Upper lobe of left lung (tissue), 6 donors: Measurements from ENCODE around the gene SIDT1. TPM values are rescaled to one million over a fixed set of nuclear protein-coding genes. Genes with fewer than 3 reads are reported as not detected.

ENCODE experiments used
- ATAC-seq, 2 donors: fragments of 200-7000 bp; cut with Tn5 transposase; one replicate each; pipeline ENCODE4 v1.9.1; 2022; ENCODE audit warnings: mild to moderate bottlenecking in 2 of 2, moderate library complexity in 2 of 2; ENCODE audit not compliant: low FRiP score in 2 of 2
- DNase-seq, 2 donors: peaks; one replicate each; pipeline ENCODE4 v3.0.0-alpha.2; 2019 to 2020
- H3K27ac ChIP-seq, 4 donors: fragments of 200-600 bp; sonication (generic); one replicate each; pipeline ENCODE4 v1.5.1; 2016 to 2019
- H3K27me3 ChIP-seq, 4 donors: fragments of 200-600 bp; sonication (generic); one replicate each; pipeline ENCODE4 v1.5.1; 2017 to 2019
- H3K36me3 ChIP-seq, 4 donors: fragments of 200-600 bp; sonication (generic); one replicate each; pipeline ENCODE4 v1.5.1; 2016 to 2019
- H3K4me1 ChIP-seq, 4 donors: fragments of 200-600 bp; sonication (generic); one replicate each; pipeline ENCODE4 v1.5.1; 2018 to 2019
- H3K4me3 ChIP-seq, 4 donors: fragments of 200-600 bp; sonication (generic); one replicate each; pipeline ENCODE4 v1.5.1; 2017 to 2019; ENCODE audit warnings: mild to moderate bottlenecking in 2 of 4, moderate library complexity in 1 of 4
- H3K9me3 ChIP-seq, 4 donors: fragments of 200-600 bp; sonication (generic); one replicate each; pipeline ENCODE4 v1.5.1; 2018 to 2019
- CTCF ChIP-seq, 6 experiments: fragments of 450-650 bp in 4 of 6; fragments of 200-600 bp in 2 of 6; sonication (generic) in 2 of 6; IDR thresholded peaks; one replicate each; pipeline ENCODE4 v1.5.1; 2016 to 2019; ENCODE audit warnings: antibody characterized with exemption in 6 of 6
- EP300 ChIP-seq, 4 donors: sonication (generic); formaldehyde crosslinking; IDR thresholded peaks; one replicate each; pipeline ENCODE4 v1.5.1; 2017; ENCODE audit warnings: antibody characterized with exemption in 4 of 4, control low read depth in 2 of 4
- POLR2A ChIP-seq, 4 donors: fragments of 450-650 bp; IDR thresholded peaks; one replicate each; pipeline ENCODE4 v1.5.1; 2016 to 2017; ENCODE audit warnings: antibody characterized with exemption in 4 of 4, mild to moderate bottlenecking in 2 of 4
- POLR2AphosphoS5 ChIP-seq, 2 donors: sonication (generic); formaldehyde crosslinking; IDR thresholded peaks; one replicate each; pipeline ENCODE4 v1.5.1; 2017; ENCODE audit warnings: antibody characterized with exemption in 2 of 2
- WGBS, 2 donors: methylation state at CpG; one replicate each; pipeline ENCODE4 v1.1.5; 2017 to 2018; 5-methylcytosine and 5-hydroxymethylcytosine counted together
- total RNA-seq, 6 donors: library from RNA; depleted of rRNA in 4 of 6; stranded (reverse); fragments of >200 nt in 4 of 6; gene quantifications; one replicate each; pipeline versions ENCODE4 v1.1.0 to v1.2.1, GENCODE V29; 2016 to 2021
- donor health status: DM: no; HTN: no; CAD: no; lungs with moderate emphysema.
- donor health status: DM: no; HTN: yes; CAD: no; lungs with severe emphysema.

Gene SIDT1
- total RNA-seq, 6 donors from 2014 or later, result 2.6 to 37.5 (median 9.5) TPM

- Histone ChIP-seq H3K36me3 (no peaks in the 10 kb centered on the region), H3K4me3 (no peak overlapping the region), H3K9me3 (no peaks in the 10 kb centered on the region), H3K4me1 (peaks cover 0 to under 1% (median 0%) of the 10 kb centered on the region in 4 donors), H3K27me3 (no peaks in the 10 kb centered on the region), H3K27ac (no peak overlapping the region)
- DNase-seq, result no peak
- no peak for ATAC-seq
- TF ChIP-seq CTCF (IDR thresholded peaks at IDR 0.05) (no peak), EP300 (IDR thresholded peaks at IDR 0.05) (no peak), POLR2A (IDR thresholded peaks at IDR 0.05) (no peak), POLR2AphosphoS5 (IDR thresholded peaks at IDR 0.05) (no peak)
- 93 to 97% methylated on average over 2 of the region's 2 CpGs for WGBS, 2 donors
Measured at GRCh38 chr3:113601240-113601639, 68.9 kb downstream of the SIDT1 start.

- H3K9me3 ChIP-seq, result no peaks in the 10 kb centered on the region
- no peak overlapping the region for H3K27ac ChIP-seq
- 98 to 99% methylated on average over 2 of the region's 2 CpGs for WGBS, 2 donors
- no peaks in the 10 kb centered on the region for H3K36me3 ChIP-seq
- no peak overlapping the region for H3K4me3 ChIP-seq
- TF ChIP-seq POLR2A (IDR thresholded peaks at IDR 0.05) (no peak), EP300 (IDR thresholded peaks at IDR 0.05) (no peak), CTCF (IDR thresholded peaks at IDR 0.05) (no peak), POLR2AphosphoS5 (IDR thresholded peaks at IDR 0.05) (no peak)
- DNase-seq (no peak), ATAC-seq (no peak)
- peaks cover 0 to 4% (median 2%) of the 10 kb centered on the region in 4 donors for H3K4me1 ChIP-seq
- H3K27me3 ChIP-seq, result no peaks in the 10 kb centered on the region
Measured at GRCh38 chr3:113602256-113602655, 69.9 kb downstream of the SIDT1 start.

- Histone ChIP-seq H3K27ac (no peak overlapping the region), H3K4me3 (no peak overlapping the region), H3K4me1 (peaks cover 0 to 4% (median 2%) of the 10 kb centered on the region in 4 donors), H3K36me3 (no peaks in the 10 kb centered on the region), H3K9me3 (no peaks in the 10 kb centered on the region), H3K27me3 (no peaks in the 10 kb centered on the region)
- DNase-seq (no peak), ATAC-seq (no peak)
- WGBS, 2 donors, result 89 to 95% methylated on average over 11 of the region's 11 CpGs
- TF ChIP-seq POLR2A (IDR thresholded peaks at IDR 0.05) (no peak), EP300 (IDR thresholded peaks at IDR 0.05) (no peak)
Measured at GRCh38 chr3:113602836-113603235, 70.5 kb downstream of the SIDT1 start.

- Histone ChIP-seq H3K4me3 (no peak overlapping the region), H3K4me1 (peaks cover 0 to 4% (median 2%) of the 10 kb centered on the region in 4 donors), H3K36me3 (peaks cover 0 to 8% (median 0%) of the 10 kb centered on the region in 4 donors), H3K9me3 (no peaks in the 10 kb centered on the region), H3K27ac (no peak overlapping the region), H3K27me3 (no peaks in the 10 kb centered on the region)
- 32 to 41% methylated on average over 8 of the region's 8 CpGs for WGBS, 2 donors
- TF ChIP-seq POLR2A (IDR thresholded peaks at IDR 0.05) (no peak), CTCF (IDR thresholded peaks at IDR 0.05) (no peak), EP300 (IDR thresholded peaks at IDR 0.05) (no peak), POLR2AphosphoS5 (IDR thresholded peaks at IDR 0.05) (no peak)
- no peak for ATAC-seq
- no peak for DNase-seq
Measured at GRCh38 chr3:113606539-113607218, 74.3 kb downstream of the SIDT1 start.

GRCh38 chr3:113607219-113607596 is 74.9 kb downstream of the SIDT1 start:
- 73 to 80% methylated on average over 5 of the region's 5 CpGs for WGBS, 2 donors
- ATAC-seq (no peak), DNase-seq (no peak)
- Histone ChIP-seq H3K9me3 (no peaks in the 10 kb centered on the region), H3K36me3 (peaks cover 0 to 8% (median under 1%) of the 10 kb centered on the region in 4 donors), H3K27ac (no peak overlapping the region), H3K4me1 (peaks cover 0 to 4% (median 2%) of the 10 kb centered on the region in 4 donors), H3K27me3 (no peaks in the 10 kb centered on the region), H3K4me3 (no peak overlapping the region)
- TF ChIP-seq CTCF (IDR thresholded peaks at IDR 0.05), result no peak
- TF ChIP-seq POLR2AphosphoS5 (IDR thresholded peaks at IDR 0.05), result no peak
